ENCODE data around the gene PLCH1. TPM values are rescaled to one million over a fixed set of nuclear protein-coding genes. Genes with fewer than 3 reads are reported as not detected.

PLCH1 gene
- total and polyA plus RNA-seq, 10 of the 15 experiments (the other 5 are each of a cell fraction or from before 2014, with no cell fraction given) = 0.03 to 0.22 (median 0.04) TPM; not detected in 5

GRCh38 chr3:155658671-155659261 is 86.1 kb downstream of the PLCH1 start:
- Histone ChIP-seq H3K9ac (ENCODE audit: control insufficient read depth, insufficient read depth, low read length) (no peak overlapping the region), H3K27ac (ENCODE audit: control insufficient read depth, insufficient read depth) (no peak overlapping the region), H3K4me1 (ENCODE audit: control insufficient read depth, insufficient read depth, low read length) (no peaks in the 10 kb centered on the region), H3K9me3 (replicated peaks; ENCODE audit: control insufficient read depth, insufficient read depth, low read length) (no peaks in the 10 kb centered on the region), H3K27me3 (replicated peaks in 1 of 2; ENCODE audit: control insufficient read depth in 2 of 2, insufficient read depth in 2 of 2, low read length in 1 of 2) (no peaks in the 10 kb centered on the region), H2AFZ (ENCODE audit: control insufficient read depth, low read depth, low read length) (no peak overlapping the region), H3K4me2 (ENCODE audit: control insufficient read depth, insufficient read depth) (no peak overlapping the region), H3K4me3 (no peak overlapping the region), H3K36me3 (ENCODE audit: control insufficient read depth in 2 of 2, insufficient read depth in 2 of 2, low read length in 1 of 2) (no peaks in the 10 kb centered on the region), H3K79me2 (ENCODE audit: control insufficient read depth, insufficient read depth, low read length) (no peaks in the 10 kb centered on the region), H4K20me1 (ENCODE audit: control insufficient read depth, insufficient read depth) (no peaks in the 10 kb centered on the region)
- no TSS peak for BruUV-seq (replicated peaks)
- no peak for DNase-seq (ENCODE audit: low read depth, low spot score)
- in situ Hi-C loops (cut with MboI) = no loop called here
- FAIRE-seq = no peak
- ChIA-PET SMC1A (ENCODE audit: uncharacterized antibody, unreplicated experiment) (interaction anchor here (0.6 kb wide), 1 partner anchor 57 kb away, joined by 3 read pairs; no protein-coding TSS in a partner anchor), RAD21 (ENCODE audit: unreplicated experiment) (no interaction called here), CTCF (interaction anchor here (1.4 kb wide), 1 partner anchor 11 kb away, joined by 3 read pairs; no protein-coding TSS in a partner anchor), POLR2A (interaction anchor here (0.6 kb wide), 1 partner anchor 969 kb away, joined by 4 read pairs; no protein-coding TSS in a partner anchor)
- TF ChIP-seq HDAC2 (IDR thresholded peaks at IDR 0.05) = no peak
- TF ChIP-seq ASH2L (IDR thresholded peaks at IDR 0.05; ENCODE audit: borderline replicate concordance, low read depth) = no peak
- TF ChIP-seq NFXL1 (IDR thresholded peaks at IDR 0.05; ENCODE audit: borderline replicate concordance) = no peak
- no peak for TF ChIP-seq ZNF592 (IDR thresholded peaks at IDR 0.05)
- TF ChIP-seq HDGF (IDR thresholded peaks at IDR 0.05) = no peak
- no peak for TF ChIP-seq YY1 (IDR thresholded peaks at IDR 0.05; ENCODE audit: low read depth, low read length)
- TF ChIP-seq NR2C2 (IDR thresholded peaks at IDR 0.05; ENCODE audit: borderline replicate concordance, control insufficient read depth, insufficient read length, low read depth) = no peak
- no peak for TF ChIP-seq BCL11A (IDR thresholded peaks at IDR 0.05; ENCODE audit: low read depth, low read length)
- no peak for TF ChIP-seq CHD2 (IDR thresholded peaks at IDR 0.05; ENCODE audit: borderline replicate concordance, low read depth, low read length)
- no peak for ATAC-seq
- intact Hi-C loops (cut with micrococcal nuclease; ENCODE audit: unreplicated experiment) = no loop called here
- 26% methylated on average over 4 of the region's 4 CpGs for WGBS (ENCODE audit: insufficient coverage, insufficient replicate concordance, low lambda C conversion rate, missing lambda C conversion rate)
